Measurements from ENCODE around the gene AEBP1.

DNA sequence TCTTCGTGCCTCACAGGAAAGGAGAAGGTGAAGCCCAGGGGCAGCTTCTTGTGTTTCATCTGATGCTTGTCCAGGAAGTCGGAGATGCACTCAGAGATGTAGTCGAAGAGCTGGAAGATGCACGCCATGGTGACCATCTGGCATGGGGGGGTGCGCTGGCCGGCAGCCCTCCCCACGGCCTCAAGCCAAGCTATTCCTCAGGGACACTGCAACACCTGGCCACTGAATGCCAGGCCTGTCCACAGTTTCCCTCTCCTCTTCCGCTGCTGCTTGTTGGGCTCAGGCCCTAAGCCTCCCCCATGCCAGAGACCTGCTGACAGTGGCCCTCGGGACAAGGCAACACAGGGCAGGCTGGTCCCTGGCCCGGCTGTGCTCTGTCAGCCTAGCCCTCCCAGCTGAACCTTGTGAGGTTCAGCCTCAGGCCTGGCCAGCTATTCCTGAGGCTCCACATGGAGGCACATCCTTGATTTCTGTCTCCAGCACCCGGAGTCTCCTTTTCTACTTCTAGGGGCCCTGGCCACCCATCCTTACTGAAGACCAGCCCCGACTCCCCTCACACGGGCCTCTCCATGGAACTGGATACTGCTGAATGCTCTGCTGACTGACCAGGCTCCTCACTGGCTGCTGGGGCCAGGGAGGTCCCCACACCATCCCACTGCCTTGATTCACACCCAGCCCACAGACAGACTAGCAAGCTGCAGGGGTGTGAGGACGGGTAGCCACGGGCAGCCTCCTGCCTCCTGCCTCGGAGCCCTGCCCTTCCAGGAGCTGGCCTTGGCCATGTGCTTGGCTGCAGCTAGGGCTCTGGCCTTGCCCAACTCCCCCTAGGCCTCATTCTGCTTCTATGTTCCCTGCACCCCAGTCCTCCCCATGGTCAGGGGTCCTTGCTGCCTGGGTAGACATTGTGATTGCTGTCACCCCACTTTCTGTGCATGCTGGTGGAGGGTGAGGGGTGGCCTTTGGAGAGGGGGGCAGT lies 47.1 kb downstream of the AEBP1 start:
- TF ChIP-seq, protein P1, sequence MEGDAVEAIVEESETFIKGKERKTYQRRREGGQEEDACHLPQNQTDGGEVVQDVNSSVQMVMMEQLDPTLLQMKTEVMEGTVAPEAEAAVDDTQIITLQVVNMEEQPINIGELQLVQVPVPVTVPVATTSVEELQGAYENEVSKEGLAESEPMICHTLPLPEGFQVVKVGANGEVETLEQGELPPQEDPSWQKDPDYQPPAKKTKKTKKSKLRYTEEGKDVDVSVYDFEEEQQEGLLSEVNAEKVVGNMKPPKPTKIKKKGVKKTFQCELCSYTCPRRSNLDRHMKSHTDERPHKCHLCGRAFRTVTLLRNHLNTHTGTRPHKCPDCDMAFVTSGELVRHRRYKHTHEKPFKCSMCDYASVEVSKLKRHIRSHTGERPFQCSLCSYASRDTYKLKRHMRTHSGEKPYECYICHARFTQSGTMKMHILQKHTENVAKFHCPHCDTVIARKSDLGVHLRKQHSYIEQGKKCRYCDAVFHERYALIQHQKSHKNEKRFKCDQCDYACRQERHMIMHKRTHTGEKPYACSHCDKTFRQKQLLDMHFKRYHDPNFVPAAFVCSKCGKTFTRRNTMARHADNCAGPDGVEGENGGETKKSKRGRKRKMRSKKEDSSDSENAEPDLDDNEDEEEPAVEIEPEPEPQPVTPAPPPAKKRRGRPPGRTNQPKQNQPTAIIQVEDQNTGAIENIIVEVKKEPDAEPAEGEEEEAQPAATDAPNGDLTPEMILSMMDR (IDR thresholded peaks at IDR 0.05; ENCODE audit: low read depth, low read length) = no peak
- no peak for TF ChIP-seq EZH2phosphoT487 (IDR thresholded peaks at IDR 0.05; ENCODE audit: low read depth)

Data from OCI-LY3 (cell line).